GM18526 (cell line): ENCODE data around the gene KDM7A.

Source experiments
- POLR2A ChIP-seq: IDR thresholded peaks from 3 replicates; pipeline ENCODE4 v1.6.1; 2011; ENCODE audit not compliant: insufficient read length; ENCODE audit errors: extremely low read depth

KDM7A gene

GRCh38 chr7:140041659-140042385 lies 135.0 kb downstream of the KDM7A start:
- no peak for TF ChIP-seq POLR2A

DNA sequence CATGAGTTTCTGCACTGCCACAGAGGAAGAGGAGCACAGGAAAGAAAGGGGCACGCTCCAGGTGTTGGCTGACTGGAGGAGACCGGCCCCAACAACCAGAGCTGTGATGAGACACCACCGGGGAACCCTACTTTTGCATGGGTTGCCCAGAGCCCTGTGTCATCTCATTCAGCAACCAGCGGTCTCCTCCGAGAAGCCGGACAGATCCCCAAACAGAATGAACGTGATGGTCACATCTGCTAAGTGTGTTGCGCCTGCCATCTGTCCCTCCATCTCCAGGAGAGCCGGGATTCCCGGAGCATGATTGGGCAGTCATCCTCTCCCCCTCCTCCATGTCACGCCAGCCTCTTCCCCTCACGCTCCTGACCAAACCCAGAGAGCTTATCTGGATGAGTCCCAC lies 136.9 kb downstream of the KDM7A start:
- TF ChIP-seq POLR2A = no peak

DNA sequence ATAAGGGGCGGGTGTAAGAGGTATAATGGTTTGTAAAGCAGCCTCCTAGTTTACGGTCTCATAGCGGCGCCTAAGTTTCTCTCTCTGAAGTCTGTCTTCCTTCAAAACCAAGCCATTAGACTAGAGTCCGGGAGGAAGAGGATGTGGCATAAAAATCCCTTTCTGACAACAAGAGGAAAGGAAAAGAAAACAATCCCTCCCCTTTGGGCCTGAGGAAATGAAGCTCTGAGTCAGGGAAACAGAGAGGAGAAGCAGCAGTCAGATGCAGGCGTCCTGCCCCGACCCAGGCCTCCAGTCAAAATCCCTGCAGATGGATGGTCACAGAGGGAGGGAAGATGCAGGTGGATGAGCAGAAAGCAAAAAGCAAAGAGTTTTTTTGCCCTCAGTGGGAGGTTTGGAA lies 137.7 kb downstream of the KDM7A start:
- TF ChIP-seq POLR2A = no peak

DNA sequence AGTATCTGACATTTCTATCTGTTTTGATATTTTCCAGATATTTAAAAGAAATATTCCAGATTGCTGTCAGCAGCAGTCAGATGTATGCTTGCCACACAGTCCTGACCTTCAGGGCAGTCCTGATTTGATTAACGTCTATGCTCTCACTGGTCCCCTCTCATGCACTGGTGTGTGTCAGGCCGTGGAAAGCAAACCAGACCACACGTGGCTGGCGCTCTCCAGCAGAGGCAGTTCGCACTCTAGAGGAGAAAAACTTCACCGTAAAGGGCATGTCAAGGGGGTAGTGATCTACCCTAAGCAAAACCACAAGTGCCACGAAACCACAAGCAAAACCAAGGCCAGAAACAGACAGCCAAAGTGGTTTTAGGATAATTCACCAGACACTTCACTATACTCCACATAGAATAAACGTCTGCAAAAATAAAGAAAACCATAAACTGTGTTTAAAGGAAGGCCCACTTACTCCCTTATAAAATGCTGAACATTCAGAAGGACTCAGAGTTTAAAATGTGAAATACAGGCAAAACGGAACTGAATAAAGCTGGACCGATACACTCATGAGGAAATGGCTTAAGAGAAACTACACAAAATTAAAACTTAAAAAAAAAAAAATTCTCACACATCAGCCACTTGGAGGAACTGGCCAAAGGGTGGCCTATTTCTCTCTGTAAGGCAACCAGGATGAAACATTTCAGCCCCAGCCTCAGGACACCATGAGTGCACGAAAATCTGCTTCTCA lies 140.4 kb downstream of the KDM7A start:
- no peak for TF ChIP-seq POLR2A

GRCh38 chr7:140035400-140036223 lies 141.2 kb downstream of the KDM7A start:
- TF ChIP-seq POLR2A = no peak
